LNCAP (cell line): ENCODE results near the gene TRMT44.

Experiments used
- CTCF ChIP-seq: fragments of 450-650 bp; IDR thresholded peaks from 2 replicates; pipeline ENCODE4 v1.5.1; 2017; ENCODE audit warnings: mild to moderate bottlenecking

The TRMT44 gene

GRCh38 chr4:8473920-8474590, 33.5 kb downstream of the TRMT44 start:
- no peak for TF ChIP-seq CTCF

- no peak for TF ChIP-seq CTCF
These were observed 34.3 kb downstream of the TRMT44 start for GRCh38 chr4:8474856-8475255.

GRCh38 chr4:8475751-8476575, 35.4 kb downstream of the TRMT44 start:
- no peak for TF ChIP-seq CTCF

- TF ChIP-seq CTCF: no peak
These were observed 36.6 kb downstream of the TRMT44 start for GRCh38 chr4:8477095-8477635.

GRCh38 chr4:8477676-8478075, 37.1 kb downstream of the TRMT44 start:
- TF ChIP-seq CTCF: no peak

- TF ChIP-seq CTCF: no peak
These were observed 37.8 kb downstream of the TRMT44 start for GRCh38 chr4:8478371-8478770.

- no peak for TF ChIP-seq CTCF
These were observed 38.5 kb downstream of the TRMT44 start for GRCh38 chr4:8478801-8479744.
